ENCODE results near the gene NUDT8. TPM values are rescaled to one million over a fixed set of nuclear protein-coding genes. Genes with fewer than 3 reads are reported as not detected.
"Not testable (repeated sequence)": the region's sequence is repeated elsewhere in the genome, so short reads cannot be mapped to it uniquely, and the experiment has no call there.

The NUDT8 gene
- total RNA-seq, 1 experiment from 2014 or later: 18.1 TPM

DNA sequence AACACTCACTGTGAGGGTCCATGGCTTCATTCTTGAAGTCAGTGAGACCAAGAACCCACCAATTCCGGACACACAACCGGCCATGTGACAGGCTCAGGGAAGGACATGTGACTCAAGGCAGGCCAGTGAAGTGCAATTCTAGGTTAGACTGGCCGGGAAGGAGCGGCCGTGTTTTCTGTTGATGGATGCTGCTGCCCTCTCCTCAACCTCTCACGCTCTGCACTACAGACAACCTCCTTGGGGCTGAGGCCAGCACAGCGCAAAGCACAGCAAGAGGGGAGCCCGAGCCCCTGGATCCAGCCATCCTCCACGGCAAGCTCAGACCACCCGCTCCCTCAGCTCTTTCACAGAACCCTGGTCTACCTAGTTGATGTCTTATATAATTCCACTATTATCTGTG lies 2.8 kb downstream of the NUDT8 start:
- ChIA-PET POLR2A (no interaction called here), CTCF (interaction anchor here (0.6 to 1.2 kb wide), 5 partner anchors 13 to 245 kb away, joined by 3 to 5 read pairs (median 3); no protein-coding TSS in a partner anchor)
- H3K27me3 ChIP-seq (replicated peaks; ENCODE audit: control insufficient read depth, insufficient read depth, low read length): no peaks in the 10 kb centered on the region
- H3K9me3 ChIP-seq: no peaks in the 10 kb centered on the region
- no peak for TF ChIP-seq CTCF (IDR thresholded peaks at IDR 0.05; ENCODE audit: insufficient read depth in 1 of 2, low read depth in 1 of 2, low read length in 1 of 2, severe bottlenecking in 1 of 2, unreplicated experiment in 1 of 2)
- Mint-ChIP-seq H3K4me1 (ENCODE audit: low read depth, unreplicated experiment) (peaks cover 4% of the 10 kb centered on the region), H3K4me3 (ENCODE audit: unreplicated experiment) (no peak overlapping the region), H3K27ac (ENCODE audit: unreplicated experiment) (no peak overlapping the region), H3K36me3 (ENCODE audit: insufficient read depth, unreplicated experiment) (peaks cover 25% of the 10 kb centered on the region), H3K27me3 (ENCODE audit: insufficient read depth, unreplicated experiment) (no peaks in the 10 kb centered on the region), H3K9me3 (ENCODE audit: unreplicated experiment) (peaks cover 9% of the 10 kb centered on the region)
- no peak for DNase-seq
- H3K36me3 ChIP-seq (ENCODE audit: control insufficient read depth, insufficient read depth, low read length): no peaks in the 10 kb centered on the region
- H3K4me3 ChIP-seq (ENCODE audit: low read depth, low read length): no peak overlapping the region
- BruUV-seq (replicated peaks): no TSS peak
- intact Hi-C loops (cut with micrococcal nuclease; ENCODE audit: unreplicated experiment): no loop called here
- peaks cover 11% of the 10 kb centered on the region for H3K4me1 ChIP-seq

DNA sequence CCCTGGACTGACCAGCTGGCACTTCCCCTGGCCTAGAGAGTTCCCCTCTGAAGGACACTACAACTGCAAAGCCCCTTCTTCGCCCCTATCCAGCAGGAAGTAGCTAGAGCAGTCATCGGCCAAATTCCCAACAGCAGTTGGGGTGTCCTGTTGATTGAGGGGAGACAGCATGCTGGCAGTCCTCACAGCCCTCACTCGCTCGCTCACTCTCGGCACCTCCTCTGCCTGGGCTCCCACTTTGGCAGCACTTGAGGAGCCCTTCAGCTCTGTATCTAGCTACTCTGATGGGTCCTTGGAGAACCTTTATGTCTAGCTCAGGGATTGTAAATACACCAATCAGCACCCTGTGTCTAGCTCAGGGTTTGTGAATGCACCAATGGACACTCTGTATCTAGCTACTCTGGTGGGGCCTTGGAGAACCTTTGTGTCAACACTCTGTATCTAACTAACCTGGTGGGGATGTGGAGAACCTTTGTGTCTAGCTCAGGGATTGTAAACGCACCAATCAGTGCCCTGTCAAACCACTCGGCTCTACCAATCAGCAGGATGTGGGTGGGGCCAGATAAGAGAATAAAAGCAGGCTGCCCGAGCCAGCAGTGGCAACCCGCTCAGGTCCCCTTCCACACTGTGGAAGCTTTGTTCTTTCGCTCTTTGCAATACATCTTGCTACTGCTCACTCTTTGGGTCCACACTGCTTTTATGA lies 3.5 kb downstream of the NUDT8 start:
- DNase-seq; H3K4me1 ChIP-seq; H3K27me3 Mint-ChIP-seq (ENCODE audit: insufficient read depth, unreplicated experiment); H3K4me3 Mint-ChIP-seq (ENCODE audit: unreplicated experiment); H3K36me3 ChIP-seq (ENCODE audit: control insufficient read depth, insufficient read depth, low read length); H3K9me3 ChIP-seq; H3K4me1 Mint-ChIP-seq (ENCODE audit: low read depth, unreplicated experiment); intact Hi-C loops (cut with micrococcal nuclease; ENCODE audit: unreplicated experiment); H3K4me3 ChIP-seq (ENCODE audit: low read depth, low read length); BruUV-seq (replicated peaks); H3K27ac Mint-ChIP-seq (ENCODE audit: unreplicated experiment); H3K9me3 Mint-ChIP-seq (ENCODE audit: unreplicated experiment); POLR2A ChIA-PET; H3K27me3 ChIP-seq (replicated peaks; ENCODE audit: control insufficient read depth, insufficient read depth, low read length): not testable (repeated sequence)
- CTCF ChIA-PET: interaction anchor here (0.6 to 1.2 kb wide), 4 partner anchors 12 to 231 kb away, joined by 3 to 5 read pairs (median 4); no protein-coding TSS in a partner anchor
- peaks cover 20% of the 10 kb centered on the region for H3K36me3 Mint-ChIP-seq (ENCODE audit: insufficient read depth, unreplicated experiment)

- H3K4me3 ChIP-seq (ENCODE audit: low read depth, low read length); H3K4me1 Mint-ChIP-seq (ENCODE audit: low read depth, unreplicated experiment); H3K27me3 Mint-ChIP-seq (ENCODE audit: insufficient read depth, unreplicated experiment); H3K4me1 ChIP-seq; H3K4me3 Mint-ChIP-seq (ENCODE audit: unreplicated experiment); intact Hi-C loops (cut with micrococcal nuclease; ENCODE audit: unreplicated experiment); POLR2A ChIA-PET; BruUV-seq (replicated peaks); H3K27me3 ChIP-seq (replicated peaks; ENCODE audit: control insufficient read depth, insufficient read depth, low read length); H3K27ac Mint-ChIP-seq (ENCODE audit: unreplicated experiment); DNase-seq; H3K9me3 ChIP-seq; H3K36me3 ChIP-seq (ENCODE audit: control insufficient read depth, insufficient read depth, low read length); H3K9me3 Mint-ChIP-seq (ENCODE audit: unreplicated experiment): not testable (repeated sequence)
- peaks cover 11% of the 10 kb centered on the region for H3K36me3 Mint-ChIP-seq (ENCODE audit: insufficient read depth, unreplicated experiment)
- CTCF ChIA-PET: interaction anchor here (1.2 kb wide), 2 partner anchors 9 kb away, joined by 3 read pairs; no protein-coding TSS in a partner anchor
Measured at GRCh38 chr11:67623795-67624194, 5.9 kb downstream of the NUDT8 start.

GRCh38 chr11:67622905-67623304 lies 6.8 kb downstream of the NUDT8 start:
- H3K4me3 Mint-ChIP-seq (ENCODE audit: unreplicated experiment); H3K9me3 ChIP-seq; BruUV-seq (replicated peaks); DNase-seq; H3K27ac Mint-ChIP-seq (ENCODE audit: unreplicated experiment); H3K36me3 ChIP-seq (ENCODE audit: control insufficient read depth, insufficient read depth, low read length); H3K27me3 Mint-ChIP-seq (ENCODE audit: insufficient read depth, unreplicated experiment); H3K4me1 Mint-ChIP-seq (ENCODE audit: low read depth, unreplicated experiment); POLR2A ChIA-PET; H3K27me3 ChIP-seq (replicated peaks; ENCODE audit: control insufficient read depth, insufficient read depth, low read length); H3K4me1 ChIP-seq; H3K9me3 Mint-ChIP-seq (ENCODE audit: unreplicated experiment); intact Hi-C loops (cut with micrococcal nuclease; ENCODE audit: unreplicated experiment); H3K4me3 ChIP-seq (ENCODE audit: low read depth, low read length): not testable (repeated sequence)
- H3K36me3 Mint-ChIP-seq (ENCODE audit: insufficient read depth, unreplicated experiment): peaks cover 10% of the 10 kb centered on the region
- CTCF ChIA-PET: interaction anchor here (1.2 kb wide), 1 partner anchor 9 kb away, joined by 3 read pairs; no protein-coding TSS in a partner anchor

DNA sequence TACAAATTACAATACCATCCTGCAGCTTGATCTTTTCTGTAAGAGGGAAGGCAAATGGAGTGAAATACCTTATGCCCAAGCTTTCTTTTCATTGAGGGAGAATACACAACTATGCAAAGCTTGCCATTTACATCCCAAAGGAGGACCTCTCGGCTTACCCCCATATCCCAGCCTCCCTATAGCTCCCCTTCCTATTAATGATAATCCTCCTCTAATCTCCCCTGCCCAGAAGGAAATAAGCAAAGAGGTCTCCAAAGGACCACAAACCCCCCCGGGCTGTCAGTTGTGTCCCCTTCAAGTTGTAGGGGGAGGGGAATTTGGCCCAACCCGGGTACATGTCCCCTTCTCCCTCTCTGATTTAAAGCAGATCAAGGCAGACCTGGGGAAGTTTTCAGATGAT lies 7.8 kb downstream of the NUDT8 start:
- H3K27ac Mint-ChIP-seq (ENCODE audit: unreplicated experiment); CTCF ChIA-PET: not testable (repeated sequence)

GRCh38 chr11:67620621-67621020 lies 9.1 kb downstream of the NUDT8 start:
- H3K27me3 Mint-ChIP-seq (ENCODE audit: insufficient read depth, unreplicated experiment); intact Hi-C loops (cut with micrococcal nuclease; ENCODE audit: unreplicated experiment); H3K9me3 ChIP-seq; DNase-seq; H3K27ac Mint-ChIP-seq (ENCODE audit: unreplicated experiment); H3K36me3 Mint-ChIP-seq (ENCODE audit: insufficient read depth, unreplicated experiment); H3K4me1 ChIP-seq; H3K4me1 Mint-ChIP-seq (ENCODE audit: low read depth, unreplicated experiment); H3K27me3 ChIP-seq (replicated peaks; ENCODE audit: control insufficient read depth, insufficient read depth, low read length); H3K4me3 ChIP-seq (ENCODE audit: low read depth, low read length); BruUV-seq (replicated peaks); POLR2A ChIA-PET; H3K9me3 Mint-ChIP-seq (ENCODE audit: unreplicated experiment); H3K36me3 ChIP-seq (ENCODE audit: control insufficient read depth, insufficient read depth, low read length); H3K4me3 Mint-ChIP-seq (ENCODE audit: unreplicated experiment): not testable (repeated sequence)
- CTCF ChIA-PET: interaction anchor here (1.6 kb wide), 1 partner anchor 9 kb away, joined by 9 read pairs; the partner anchor contains the start of gene NUDT8

More for the DNA sequence above, 7.8 kb downstream of the NUDT8 start:
- H3K4me3 ChIP-seq (ENCODE audit: low read depth, low read length); H3K36me3 ChIP-seq (ENCODE audit: control insufficient read depth, insufficient read depth, low read length); H3K4me1 ChIP-seq; intact Hi-C loops (cut with micrococcal nuclease; ENCODE audit: unreplicated experiment); H3K27me3 Mint-ChIP-seq (ENCODE audit: insufficient read depth, unreplicated experiment); BruUV-seq (replicated peaks); H3K27me3 ChIP-seq (replicated peaks; ENCODE audit: control insufficient read depth, insufficient read depth, low read length); DNase-seq; POLR2A ChIA-PET; H3K36me3 Mint-ChIP-seq (ENCODE audit: insufficient read depth, unreplicated experiment); H3K9me3 Mint-ChIP-seq (ENCODE audit: unreplicated experiment); H3K4me3 Mint-ChIP-seq (ENCODE audit: unreplicated experiment); H3K4me1 Mint-ChIP-seq (ENCODE audit: low read depth, unreplicated experiment); H3K9me3 ChIP-seq: not testable (repeated sequence)
